ENCODE data around the gene PES1. TPM values are rescaled to one million over a fixed set of nuclear protein-coding genes. Genes with fewer than 3 reads are reported as not detected.
"Not testable (repeated sequence)": the region's sequence is repeated elsewhere in the genome, so short reads cannot be mapped to it uniquely, and the experiment has no call there.

Gene PES1
- total RNA-seq, 3 donors from 2014 or later: 45.3 to 65.1 (median 56.4) TPM

DNA sequence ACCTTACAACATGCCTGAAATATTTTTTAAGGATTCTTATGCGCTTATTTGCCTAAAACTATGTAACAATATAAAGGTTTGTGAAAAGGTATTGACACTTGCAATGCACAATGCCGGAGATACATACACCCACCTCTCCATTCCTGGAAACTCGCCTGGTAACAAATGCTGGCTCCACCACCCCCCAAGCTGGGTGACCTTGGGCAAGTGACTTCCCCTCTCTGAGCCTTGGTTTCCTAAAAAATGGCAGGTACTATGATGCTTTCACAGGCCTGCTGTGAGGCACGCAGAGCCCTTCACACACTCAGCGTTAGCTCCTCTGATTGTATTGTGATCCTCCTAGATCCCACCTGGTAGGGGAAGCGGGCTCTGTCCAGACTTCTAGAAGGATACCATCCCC lies 19.5 kb downstream of the PES1 start:
- Histone ChIP-seq H3K4me1 (no peaks in the 10 kb centered on the region), H3K4me3 (no peak overlapping the region), H3K27ac (no peak overlapping the region), H3K9me3 (no peaks in the 10 kb centered on the region), H3K36me3 (peaks cover 4% of the 10 kb centered on the region), H3K27me3 (no peaks in the 10 kb centered on the region)
- DNase-seq (ENCODE audit: low spot score in 2 of 2): no peak
- intact Hi-C loops (cut with DNase I; ENCODE audit: low total_unique reads): no loop called here
- TF ChIP-seq, protein P1, sequence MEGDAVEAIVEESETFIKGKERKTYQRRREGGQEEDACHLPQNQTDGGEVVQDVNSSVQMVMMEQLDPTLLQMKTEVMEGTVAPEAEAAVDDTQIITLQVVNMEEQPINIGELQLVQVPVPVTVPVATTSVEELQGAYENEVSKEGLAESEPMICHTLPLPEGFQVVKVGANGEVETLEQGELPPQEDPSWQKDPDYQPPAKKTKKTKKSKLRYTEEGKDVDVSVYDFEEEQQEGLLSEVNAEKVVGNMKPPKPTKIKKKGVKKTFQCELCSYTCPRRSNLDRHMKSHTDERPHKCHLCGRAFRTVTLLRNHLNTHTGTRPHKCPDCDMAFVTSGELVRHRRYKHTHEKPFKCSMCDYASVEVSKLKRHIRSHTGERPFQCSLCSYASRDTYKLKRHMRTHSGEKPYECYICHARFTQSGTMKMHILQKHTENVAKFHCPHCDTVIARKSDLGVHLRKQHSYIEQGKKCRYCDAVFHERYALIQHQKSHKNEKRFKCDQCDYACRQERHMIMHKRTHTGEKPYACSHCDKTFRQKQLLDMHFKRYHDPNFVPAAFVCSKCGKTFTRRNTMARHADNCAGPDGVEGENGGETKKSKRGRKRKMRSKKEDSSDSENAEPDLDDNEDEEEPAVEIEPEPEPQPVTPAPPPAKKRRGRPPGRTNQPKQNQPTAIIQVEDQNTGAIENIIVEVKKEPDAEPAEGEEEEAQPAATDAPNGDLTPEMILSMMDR (IDR thresholded peaks at IDR 0.05): no peak
- TF ChIP-seq POLR2A (IDR thresholded peaks at IDR 0.05) (no peak), POLR2AphosphoS5 (IDR thresholded peaks at IDR 0.05) (no peak)

DNA sequence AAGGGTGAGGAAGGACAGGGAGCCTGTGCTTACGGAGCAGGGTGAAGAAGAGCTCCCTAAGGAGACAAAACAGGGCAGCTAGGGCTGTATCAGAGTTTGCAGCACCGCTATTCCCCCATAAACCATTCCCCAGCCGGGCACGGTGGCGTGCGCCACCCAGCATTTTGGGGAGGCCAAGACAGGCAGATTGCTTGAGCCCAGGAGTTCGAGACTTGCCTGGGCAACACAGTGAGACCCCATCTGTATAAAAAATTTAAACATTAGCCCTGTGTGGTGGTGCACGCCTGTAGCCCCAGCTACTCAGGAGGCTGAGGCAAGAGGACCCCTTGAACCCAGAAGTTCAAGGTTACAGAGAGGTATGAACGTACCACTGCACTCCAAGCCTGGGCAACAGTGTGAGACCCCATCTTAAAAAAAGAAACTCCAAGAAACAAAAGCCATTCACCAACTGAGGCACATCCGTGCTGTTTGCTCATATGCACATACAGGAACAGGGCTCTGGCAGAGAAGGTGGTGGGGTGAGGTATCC lies 22.0 kb downstream of the PES1 start:
- Histone ChIP-seq H3K27me3 (no peaks in the 10 kb centered on the region), H3K4me1 (no peaks in the 10 kb centered on the region), H3K9me3 (no peaks in the 10 kb centered on the region), H3K4me3 (no peak overlapping the region), H3K36me3 (no peaks in the 10 kb centered on the region), H3K27ac (no peak overlapping the region)
- intact Hi-C loops (cut with DNase I; ENCODE audit: low total_unique reads): no loop called here
- no peak for DNase-seq (ENCODE audit: low spot score in 2 of 2)
- TF ChIP-seq, protein P1 (IDR thresholded peaks at IDR 0.05): no peak
- no peak for TF ChIP-seq POLR2AphosphoS5 (IDR thresholded peaks at IDR 0.05)
- no peak for TF ChIP-seq POLR2A (IDR thresholded peaks at IDR 0.05)

DNA sequence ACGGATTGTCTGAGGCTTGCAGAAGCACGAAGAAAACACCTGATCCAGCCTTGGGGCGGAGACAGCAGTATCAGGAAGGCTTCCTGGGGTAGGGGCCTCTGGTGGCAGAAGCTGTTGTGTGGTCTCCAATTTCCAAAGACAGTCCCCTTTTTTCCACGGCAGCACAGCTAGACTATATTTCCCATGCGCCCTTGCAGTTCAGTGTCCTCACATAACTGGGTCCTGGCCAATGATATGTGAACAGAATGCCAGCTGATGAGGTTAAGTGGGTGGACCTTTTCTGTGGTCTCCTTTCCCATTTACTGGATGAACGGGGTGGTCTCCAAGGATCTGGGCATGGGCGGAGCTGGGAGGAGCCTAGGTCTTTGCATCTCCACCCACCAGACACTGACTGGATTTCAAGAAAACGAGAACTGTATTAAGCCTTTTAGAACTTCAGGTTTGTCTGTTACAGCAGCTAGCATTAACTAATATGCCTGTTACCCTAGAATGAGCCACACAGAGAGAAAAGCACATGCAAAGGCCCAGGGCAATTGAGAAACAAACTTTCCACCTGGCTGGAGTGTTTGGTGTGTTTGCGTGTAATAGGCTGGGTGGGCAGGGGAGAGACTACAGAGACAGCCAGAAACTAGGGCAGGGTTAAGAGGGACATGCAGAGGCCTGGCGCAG lies 23.4 kb downstream of the PES1 start:
- no peak overlapping the region for H3K4me3 ChIP-seq
- no peak for DNase-seq (ENCODE audit: low spot score in 2 of 2)
- no peak overlapping the region for H3K27ac ChIP-seq
- no peaks in the 10 kb centered on the region for H3K36me3 ChIP-seq
- TF ChIP-seq POLR2AphosphoS5 (IDR thresholded peaks at IDR 0.05): no peak
- TF ChIP-seq, protein P1 (IDR thresholded peaks at IDR 0.05): no peak
- TF ChIP-seq POLR2A (IDR thresholded peaks at IDR 0.05): no peak
- H3K9me3 ChIP-seq: no peaks in the 10 kb centered on the region
- H3K4me1 ChIP-seq: no peaks in the 10 kb centered on the region
- no peaks in the 10 kb centered on the region for H3K27me3 ChIP-seq
- intact Hi-C loops (cut with DNase I; ENCODE audit: low total_unique reads): no loop called here

DNA sequence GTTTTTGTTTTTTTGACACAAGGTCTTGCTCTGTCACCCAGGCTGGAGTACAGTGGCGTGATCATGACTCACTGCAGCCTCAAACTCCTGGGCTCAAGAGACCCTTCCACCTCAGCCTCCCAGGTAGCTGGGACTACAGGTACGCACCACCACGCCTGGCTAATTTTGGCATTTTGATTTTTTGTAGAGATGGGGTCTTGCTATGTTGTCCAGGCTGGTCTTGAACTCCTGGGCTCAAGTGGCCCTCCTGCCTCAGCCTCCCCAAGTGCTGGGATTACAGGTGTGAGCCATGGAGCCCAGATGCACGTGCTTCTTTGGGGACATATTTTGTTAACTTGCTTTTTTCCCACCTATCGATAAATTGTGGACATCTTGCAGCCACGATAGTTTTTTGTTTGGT lies 24.4 kb downstream of the PES1 start:
- H3K9me3 ChIP-seq; H3K27me3 ChIP-seq; H3K4me3 ChIP-seq; H3K36me3 ChIP-seq; H3K4me1 ChIP-seq; DNase-seq (ENCODE audit: low spot score in 2 of 2); H3K27ac ChIP-seq; intact Hi-C loops (cut with DNase I; ENCODE audit: low total_unique reads): not testable (repeated sequence)

DNA sequence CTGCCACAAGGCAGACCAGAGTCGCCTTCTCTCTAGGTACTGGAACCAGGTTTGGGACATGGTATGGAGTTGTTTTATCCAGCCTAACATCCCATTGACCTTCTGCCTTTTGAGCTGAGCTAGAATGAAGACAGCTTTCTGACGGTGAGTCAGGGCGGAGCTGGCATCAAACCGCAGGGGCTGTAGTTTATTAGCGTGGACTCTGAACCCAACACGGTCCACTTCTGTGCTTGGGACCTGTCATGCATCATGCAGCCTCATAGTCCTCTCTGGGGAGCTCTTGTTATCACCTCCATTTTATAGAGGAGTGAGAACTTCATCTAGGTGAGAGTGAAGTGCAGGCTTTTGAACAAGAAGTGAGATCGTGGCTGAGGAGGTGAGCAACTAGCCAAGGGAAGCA lies 25.6 kb downstream of the PES1 start:
- no peak overlapping the region for H3K4me3 ChIP-seq
- DNase-seq (ENCODE audit: low spot score in 2 of 2): no peak
- H3K36me3 ChIP-seq: no peaks in the 10 kb centered on the region
- no peaks in the 10 kb centered on the region for H3K27me3 ChIP-seq
- H3K4me1 ChIP-seq: no peaks in the 10 kb centered on the region
- TF ChIP-seq POLR2AphosphoS5 (IDR thresholded peaks at IDR 0.05): no peak
- no peak for TF ChIP-seq POLR2A (IDR thresholded peaks at IDR 0.05)
- TF ChIP-seq, protein P1 (IDR thresholded peaks at IDR 0.05): no peak
- H3K9me3 ChIP-seq: no peaks in the 10 kb centered on the region
- no peak overlapping the region for H3K27ac ChIP-seq
- intact Hi-C loops (cut with DNase I; ENCODE audit: low total_unique reads): no loop called here
